ENCODE results near the gene LRRN2. TPM values are rescaled to one million over a fixed set of nuclear protein-coding genes. Genes with fewer than 3 reads are reported as not detected.

LRRN2 gene
- total RNA-seq, 2 donors from 2014 or later: 11.4 to 16.2 TPM

GRCh38 chr1:204592246-204592948 is 93.1 kb downstream of the LRRN2 start:
- Histone ChIP-seq H3K27ac (ENCODE audit: low read depth, low read length) (no peak overlapping the region), H3K36me3 (ENCODE audit: control insufficient read depth, insufficient read depth, low read length) (no peaks in the 10 kb centered on the region), H3K4me1 (ENCODE audit: control insufficient read depth, insufficient read depth, low read length) (no peaks in the 10 kb centered on the region), H3K9me3 (ENCODE audit: control insufficient read depth, low read length) (no peaks in the 10 kb centered on the region), H3K9ac (ENCODE audit: extremely low read depth, low read length, poor library complexity, severe bottlenecking) (no peak overlapping the region), H3K27me3 (ENCODE audit: control insufficient read depth, insufficient read depth, low read length, poor library complexity, severe bottlenecking) (no peaks in the 10 kb centered on the region), H3K4me3 (ENCODE audit: low read length) (no peak overlapping the region)
- no peaks in the 10 kb centered on the region for H3K4me1 Mint-ChIP-seq
- no peaks in the 10 kb centered on the region for H3K36me3 Mint-ChIP-seq (ENCODE audit: low read depth)
- no peak overlapping the region for H3K4me3 Mint-ChIP-seq
- WGBS, 2 experiments (ENCODE audit: insufficient coverage in 1 of 2, insufficient read length in 1 of 2): 80 to 84% methylated on average over 7 to 10 of the region's 10 CpGs
- TF ChIP-seq, protein P1, sequence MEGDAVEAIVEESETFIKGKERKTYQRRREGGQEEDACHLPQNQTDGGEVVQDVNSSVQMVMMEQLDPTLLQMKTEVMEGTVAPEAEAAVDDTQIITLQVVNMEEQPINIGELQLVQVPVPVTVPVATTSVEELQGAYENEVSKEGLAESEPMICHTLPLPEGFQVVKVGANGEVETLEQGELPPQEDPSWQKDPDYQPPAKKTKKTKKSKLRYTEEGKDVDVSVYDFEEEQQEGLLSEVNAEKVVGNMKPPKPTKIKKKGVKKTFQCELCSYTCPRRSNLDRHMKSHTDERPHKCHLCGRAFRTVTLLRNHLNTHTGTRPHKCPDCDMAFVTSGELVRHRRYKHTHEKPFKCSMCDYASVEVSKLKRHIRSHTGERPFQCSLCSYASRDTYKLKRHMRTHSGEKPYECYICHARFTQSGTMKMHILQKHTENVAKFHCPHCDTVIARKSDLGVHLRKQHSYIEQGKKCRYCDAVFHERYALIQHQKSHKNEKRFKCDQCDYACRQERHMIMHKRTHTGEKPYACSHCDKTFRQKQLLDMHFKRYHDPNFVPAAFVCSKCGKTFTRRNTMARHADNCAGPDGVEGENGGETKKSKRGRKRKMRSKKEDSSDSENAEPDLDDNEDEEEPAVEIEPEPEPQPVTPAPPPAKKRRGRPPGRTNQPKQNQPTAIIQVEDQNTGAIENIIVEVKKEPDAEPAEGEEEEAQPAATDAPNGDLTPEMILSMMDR (conservative IDR thresholded peaks at IDR 0.05): no peak
- no peak for DNase-seq
- no peaks in the 10 kb centered on the region for H3K27me3 Mint-ChIP-seq (ENCODE audit: insufficient read depth)
- no peaks in the 10 kb centered on the region for H3K9me3 Mint-ChIP-seq
- no peak overlapping the region for H3K27ac Mint-ChIP-seq

GRCh38 chr1:204591473-204592090 is 94.0 kb downstream of the LRRN2 start:
- H3K9ac ChIP-seq (ENCODE audit: extremely low read depth, low read length, poor library complexity, severe bottlenecking): no peak overlapping the region
- H3K27me3 Mint-ChIP-seq (ENCODE audit: insufficient read depth): no peaks in the 10 kb centered on the region
- no peak overlapping the region for H3K27ac Mint-ChIP-seq
- DNase-seq: no peak
- H3K4me3 Mint-ChIP-seq: no peak overlapping the region
- no peaks in the 10 kb centered on the region for H3K4me1 ChIP-seq (ENCODE audit: control insufficient read depth, insufficient read depth, low read length)
- no peak overlapping the region for H3K27ac ChIP-seq (ENCODE audit: low read depth, low read length)
- H3K36me3 Mint-ChIP-seq (ENCODE audit: low read depth): no peaks in the 10 kb centered on the region
- H3K4me3 ChIP-seq (ENCODE audit: low read length): no peak overlapping the region
- TF ChIP-seq, protein P1 (conservative IDR thresholded peaks at IDR 0.05): no peak
- H3K4me1 Mint-ChIP-seq: no peaks in the 10 kb centered on the region
- 81 to 88% methylated on average over 3 of the region's 3 CpGs for WGBS, 2 experiments (ENCODE audit: insufficient coverage in 1 of 2, insufficient read length in 1 of 2)
- H3K9me3 ChIP-seq (ENCODE audit: control insufficient read depth, low read length): no peaks in the 10 kb centered on the region
- no peaks in the 10 kb centered on the region for H3K9me3 Mint-ChIP-seq
- no peaks in the 10 kb centered on the region for H3K36me3 ChIP-seq (ENCODE audit: control insufficient read depth, insufficient read depth, low read length)
- H3K27me3 ChIP-seq (ENCODE audit: control insufficient read depth, insufficient read depth, low read length, poor library complexity, severe bottlenecking): no peaks in the 10 kb centered on the region

- Histone ChIP-seq H3K9me3 (ENCODE audit: control insufficient read depth, low read length) (no peaks in the 10 kb centered on the region), H3K9ac (ENCODE audit: extremely low read depth, low read length, poor library complexity, severe bottlenecking) (no peak overlapping the region), H3K4me1 (ENCODE audit: control insufficient read depth, insufficient read depth, low read length) (no peaks in the 10 kb centered on the region), H3K27ac (ENCODE audit: low read depth, low read length) (no peak overlapping the region), H3K36me3 (ENCODE audit: control insufficient read depth, insufficient read depth, low read length) (no peaks in the 10 kb centered on the region), H3K4me3 (ENCODE audit: low read length) (no peak overlapping the region), H3K27me3 (ENCODE audit: control insufficient read depth, insufficient read depth, low read length, poor library complexity, severe bottlenecking) (no peaks in the 10 kb centered on the region)
- Mint-ChIP-seq H3K9me3 (no peaks in the 10 kb centered on the region), H3K27ac (no peak overlapping the region), H3K4me3 (no peak overlapping the region), H3K36me3 (ENCODE audit: low read depth) (no peaks in the 10 kb centered on the region), H3K4me1 (no peaks in the 10 kb centered on the region), H3K27me3 (ENCODE audit: insufficient read depth) (no peaks in the 10 kb centered on the region)
- DNase-seq: no peak
- WGBS, 2 experiments (ENCODE audit: insufficient coverage in 1 of 2, insufficient read length in 1 of 2): 87 to 89% methylated on average over 7 to 8 of the region's 8 CpGs
- TF ChIP-seq, protein P1 (conservative IDR thresholded peaks at IDR 0.05): no peak
Observed at GRCh38 chr1:204589409-204590038, 96.0 kb downstream of the LRRN2 start.
